BJ (cell line): ENCODE measurements around the gene SLC25A27. TPM values are rescaled to one million over a fixed set of nuclear protein-coding genes. Genes with fewer than 3 reads are reported as not detected.

ENCODE experiments used
- CTCF ChIA-PET: fragments of 350-600 bp; formaldehyde crosslinking; extraction: SDS; loops from one replicate; lab custom pipeline; 2021; ENCODE audit warnings: antibody characterized with exemption, inconsistent platforms; lab: Yijun Ruan, JAX
- POLR2A ChIA-PET: fragments of 300-600 bp; sonication (Branson Sonifier 250); formaldehyde crosslinking; extraction: SDS; loops from one replicate; lab custom pipeline; 2021; ENCODE audit warnings: antibody characterized with exemption; lab: Charles Lee
- DNase-seq: peaks from one replicate; pipeline ENCODE4 v3.0.0-alpha.2; 2011; ENCODE audit warnings: low read depth
- H3K27me3 ChIP-seq: 2 replicates; pipeline ENCODE4 v1.6.0; 2011; ENCODE audit warnings: low read length; ENCODE audit not compliant: control insufficient read depth, insufficient read depth
- H3K36me3 ChIP-seq: 2 replicates; pipeline ENCODE4 v1.5.1; 2011; ENCODE audit warnings: low read length; ENCODE audit not compliant: control insufficient read depth, insufficient read depth
- H3K4me3 ChIP-seq: 2 replicates; pipeline ENCODE4 v1.5.1; 2011; ENCODE audit warnings: low read depth, mild to moderate bottlenecking, control low read depth, low read length
- CTCF ChIP-seq: IDR thresholded peaks from 2 replicates; pipeline ENCODE4 v1.5.1; 2011; ENCODE audit warnings: low read depth, mild to moderate bottlenecking, control low read depth, inconsistent platforms, low read length, moderate library complexity; ENCODE audit not compliant: insufficient read depth
- polyA plus RNA-seq: library from polyadenylated mRNA; depleted of rRNA; stranded (reverse); fragments of >200 nt; gene quantifications from 2 replicates; pipeline ENCODE4 v1.2.3, GENCODE V29; 2011

Gene SLC25A27
- polyA plus RNA-seq, 1 experiment, result 1.6 TPM

- H3K4me3 ChIP-seq, result no peak overlapping the region
- ChIA-PET CTCF (no interaction called here), POLR2A (no interaction called here)
- H3K27me3 ChIP-seq, result no peaks in the 10 kb centered on the region
- no peak for TF ChIP-seq CTCF
- no peak for DNase-seq
- H3K36me3 ChIP-seq, result no peaks in the 10 kb centered on the region
Measured at GRCh38 chr6:46612645-46613044, 40.1 kb upstream of the SLC25A27 start.

GRCh38 chr6:46618726-46619125 lies 34.0 kb upstream of the SLC25A27 start:
- no peak for DNase-seq
- POLR2A ChIA-PET, result no interaction called here
- CTCF ChIA-PET, result interaction anchor here (1.1 kb wide), 1 partner anchor 127 kb away, joined by 3 read pairs; the partner anchor contains the start of gene RCAN2
- Histone ChIP-seq H3K36me3 (no peaks in the 10 kb centered on the region), H3K27me3 (no peaks in the 10 kb centered on the region), H3K4me3 (no peak overlapping the region)
- no peak for TF ChIP-seq CTCF

GRCh38 chr6:46626228-46626909 lies 26.4 kb upstream of the SLC25A27 start:
- Histone ChIP-seq H3K27me3 (no peaks in the 10 kb centered on the region), H3K36me3 (no peaks in the 10 kb centered on the region), H3K4me3 (no peak overlapping the region)
- DNase-seq, result peak; percentile 4
- ChIA-PET POLR2A (no interaction called here), CTCF (no interaction called here)
- TF ChIP-seq CTCF, result peak; percentile 62

GRCh38 chr6:46626976-46627375 lies 25.8 kb upstream of the SLC25A27 start:
- ChIA-PET CTCF (interaction anchor here (0.8 kb wide), 1 partner anchor 537 kb away, joined by 3 read pairs; no protein-coding TSS in a partner anchor), POLR2A (no interaction called here)
- no peaks in the 10 kb centered on the region for H3K36me3 ChIP-seq
- H3K27me3 ChIP-seq, result no peaks in the 10 kb centered on the region
- TF ChIP-seq CTCF, result no peak
- no peak for DNase-seq
- no peak overlapping the region for H3K4me3 ChIP-seq

GRCh38 chr6:46628498-46628897 lies 24.3 kb upstream of the SLC25A27 start:
- ChIA-PET CTCF (no interaction called here), POLR2A (no interaction called here)
- TF ChIP-seq CTCF, result no peak
- no peak for DNase-seq
- Histone ChIP-seq H3K27me3 (no peaks in the 10 kb centered on the region), H3K36me3 (no peaks in the 10 kb centered on the region), H3K4me3 (no peak overlapping the region)
